A549 treated with DMSO at 1 μM for 4 hours (cell line): ENCODE measurements around the gene TMEM222. TPM values are rescaled to one million over a fixed set of nuclear protein-coding genes. Genes with fewer than 3 reads are reported as not detected.

ENCODE experiments used
- total RNA-seq: library from RNA; stranded (reverse); fragments of 200-300 nt; extraction: Qiagen RNA extraction; gene quantifications from 5 replicates; pipeline ENCODE4 v1.2.3, GENCODE V29; 2022; ENCODE audit warnings: low read depth

Gene TMEM222
- 41.7 to 52.0 TPM (median 46.5 TPM) in 5 replicates for total RNA-seq

GRCh38 chr1:27321813-27322568 lies at the start of gene TMEM222:
TMEM222 (plus strand) TSS chr1:27322163; CDS start chr1:27322198, 35 bp downstream.

GRCh38 chr1:27341525-27342252 lies 19.7 kb downstream of the TMEM222 start, which contains the start of gene SYTL1:
SYTL1 (plus strand) TSS chr1:27342022; CDS start chr1:27345335, 3,313 bp downstream.

GRCh38 chr1:27366411-27367159 lies 44.6 kb downstream of the TMEM222 start, which contains the start of gene MAP3K6:
MAP3K6 (minus strand) TSS chr1:27366961; CDS start chr1:27366597, 364 bp downstream.

GRCh38 chr1:27374362-27375086 lies 52.6 kb downstream of the TMEM222 start, which contains the start of gene FCN3:
FCN3 (minus strand) TSS chr1:27374824; CDS start chr1:27374818, 6 bp downstream.

GRCh38 chr1:27383039-27383605 lies 61.2 kb downstream of the TMEM222 start, which contains the start of gene CD164L2:
CD164L2 (minus strand) TSS chr1:27383333; CDS start chr1:27383239, 94 bp downstream.

Other genes starting within 250 kb of the TMEM222 start
- 11.3 to 13.2 TPM (median 12.5 TPM) in 5 replicates for gene SLC9A1, start 167.0 kb upstream of the TMEM222 start, total RNA-seq
- 6.4 to 9.4 TPM (median 7.7 TPM) in 5 replicates for gene WDTC1, start 87.5 kb upstream of the TMEM222 start, total RNA-seq
- gene SYTL1, start 19.9 kb downstream of the TMEM222 start, total RNA-seq = 0.10 to 0.68 TPM (median 0.35 TPM) in 5 replicates
- 5.9 to 11.0 TPM (median 9.1 TPM) in 5 replicates for gene MAP3K6, start 44.8 kb downstream of the TMEM222 start, total RNA-seq
- not detected in 5 replicates for gene FCN3, start 52.7 kb downstream of the TMEM222 start, total RNA-seq
- not detected in 5 replicates for gene CD164L2, start 61.2 kb downstream of the TMEM222 start, total RNA-seq
- gene GPR3, start 70.5 kb downstream of the TMEM222 start, total RNA-seq = 1.7 to 2.4 TPM (median 1.9 TPM) in 5 replicates
- gene WASF2, start 168.0 kb downstream of the TMEM222 start, total RNA-seq = 44.9 to 52.2 TPM (median 50.7 TPM) in 5 replicates